PC-9 (cell line): ENCODE data around the gene SUN1.

ENCODE experiments used
- EZH2 ChIP-seq: fragments of 200-600 bp; sonication (generic); IDR thresholded peaks from 2 replicates; pipeline ENCODE4 v1.8.0; 2017; ENCODE audit warnings: antibody characterized with exemption, low read depth
- TF ChIP-seq, protein P1 (sequence below): fragments of 200-600 bp; sonication (generic); conservative IDR thresholded peaks from 2 replicates; pipeline ENCODE4 v1.6.1; 2017; ENCODE audit warnings: mixed run types, antibody characterized with exemption, mild to moderate bottlenecking, moderate library complexity

DNA sequence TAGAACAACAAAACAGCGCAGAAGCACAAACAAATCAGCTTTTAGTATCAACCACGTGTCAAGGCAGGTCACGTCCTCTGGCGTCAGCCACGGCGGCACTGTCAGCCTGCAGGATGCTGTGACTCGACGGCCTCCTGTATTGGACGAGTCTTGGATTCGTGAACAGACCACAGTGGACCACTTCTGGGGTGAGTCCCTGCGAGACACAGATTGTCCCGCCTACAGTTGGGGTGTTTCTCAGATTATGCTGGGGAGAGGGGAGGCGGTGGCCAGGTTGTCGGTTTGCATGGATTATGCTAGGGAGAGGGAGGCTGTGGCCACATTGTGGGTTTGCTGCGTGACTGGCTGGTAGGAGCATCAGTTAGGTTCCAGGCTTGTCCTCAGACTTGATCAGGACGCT is 9.7 kb downstream of the SUN1 start:
- TF ChIP-seq, protein P1, sequence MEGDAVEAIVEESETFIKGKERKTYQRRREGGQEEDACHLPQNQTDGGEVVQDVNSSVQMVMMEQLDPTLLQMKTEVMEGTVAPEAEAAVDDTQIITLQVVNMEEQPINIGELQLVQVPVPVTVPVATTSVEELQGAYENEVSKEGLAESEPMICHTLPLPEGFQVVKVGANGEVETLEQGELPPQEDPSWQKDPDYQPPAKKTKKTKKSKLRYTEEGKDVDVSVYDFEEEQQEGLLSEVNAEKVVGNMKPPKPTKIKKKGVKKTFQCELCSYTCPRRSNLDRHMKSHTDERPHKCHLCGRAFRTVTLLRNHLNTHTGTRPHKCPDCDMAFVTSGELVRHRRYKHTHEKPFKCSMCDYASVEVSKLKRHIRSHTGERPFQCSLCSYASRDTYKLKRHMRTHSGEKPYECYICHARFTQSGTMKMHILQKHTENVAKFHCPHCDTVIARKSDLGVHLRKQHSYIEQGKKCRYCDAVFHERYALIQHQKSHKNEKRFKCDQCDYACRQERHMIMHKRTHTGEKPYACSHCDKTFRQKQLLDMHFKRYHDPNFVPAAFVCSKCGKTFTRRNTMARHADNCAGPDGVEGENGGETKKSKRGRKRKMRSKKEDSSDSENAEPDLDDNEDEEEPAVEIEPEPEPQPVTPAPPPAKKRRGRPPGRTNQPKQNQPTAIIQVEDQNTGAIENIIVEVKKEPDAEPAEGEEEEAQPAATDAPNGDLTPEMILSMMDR = no peak
- no peak for TF ChIP-seq EZH2
